SK-N-SH treated with all-trans-retinoic acid at 6 μM for 48 hours (cell line): ENCODE data around the gene KCMF1.

ENCODE experiments used
- ATAC-seq: fragments of 200-7000 bp; cut with Tn5 transposase; 3 replicates; pipeline ENCODE4 v1.9.1; 2020; ENCODE audit warnings: mild to moderate bottlenecking, moderate library complexity
- ARNTL ChIP-seq: fragments of 450-650 bp; formaldehyde crosslinking; IDR thresholded peaks from 2 replicates; pipeline ENCODE4 v1.5.0; 2020; ENCODE audit warnings: low read depth, mild to moderate bottlenecking, moderate library complexity, borderline replicate concordance
- BACH2 ChIP-seq: fragments of 250-450 bp; sonication (Bioruptor Pico); IDR thresholded peaks from 2 replicates; pipeline ENCODE4 v1.9.0; 2021; ENCODE audit warnings: mild to moderate bottlenecking, borderline replicate concordance
- CREB5 ChIP-seq: fragments of 250-450 bp; sonication (Bioruptor Pico); IDR thresholded peaks from 2 replicates; pipeline ENCODE4 v1.5.1; 2020; ENCODE audit warnings: low read depth, mild to moderate bottlenecking, moderate library complexity
- CSDC2 ChIP-seq: fragments of 250-450 bp; sonication (Bioruptor Pico); IDR thresholded peaks from 2 replicates; pipeline ENCODE4 v1.5.0; 2020; ENCODE audit warnings: mild to moderate bottlenecking, moderate library complexity
- CSRNP3 ChIP-seq: fragments of 250-450 bp; sonication (Bioruptor Pico); IDR thresholded peaks from 2 replicates; pipeline ENCODE4 v1.5.1; 2021; ENCODE audit warnings: mild to moderate bottlenecking, moderate library complexity
- ESRRG ChIP-seq: fragments of 250-450 bp; sonication (Bioruptor Pico); IDR thresholded peaks from 2 replicates; pipeline ENCODE4 v1.6.1; 2021; ENCODE audit warnings: mild to moderate bottlenecking
- GLIS3 ChIP-seq: fragments of 250-450 bp; sonication (Bioruptor Pico); IDR thresholded peaks from 2 replicates; pipeline ENCODE4 v1.5.0; 2020; ENCODE audit warnings: mild to moderate bottlenecking, moderate library complexity
- ISL1 ChIP-seq: fragments of 250-450 bp; sonication (Bioruptor Pico); IDR thresholded peaks from 2 replicates; pipeline ENCODE4 v2.1.2; 2022; ENCODE audit warnings: mild to moderate bottlenecking, moderate library complexity
- OSR1 ChIP-seq: fragments of 250-450 bp; sonication (Bioruptor Pico); IDR thresholded peaks from 2 replicates; pipeline ENCODE4 v1.8.0; 2022; ENCODE audit warnings: moderate library complexity, mild to moderate bottlenecking, inconsistent platforms
- PATZ1 ChIP-seq: fragments of 250-450 bp; sonication (Bioruptor Pico); IDR thresholded peaks from 2 replicates; pipeline ENCODE4 v1.8.0; 2020; ENCODE audit warnings: mild to moderate bottlenecking, moderate library complexity, borderline replicate concordance
- POU6F1 ChIP-seq: fragments of 250-450 bp; sonication (Bioruptor Pico); IDR thresholded peaks from 2 replicates; pipeline ENCODE4 v1.8.0; 2021; ENCODE audit warnings: low read depth, mild to moderate bottlenecking, moderate library complexity, borderline replicate concordance
- PPARA ChIP-seq: fragments of 250-450 bp; sonication (Bioruptor Pico); IDR thresholded peaks from 2 replicates; pipeline ENCODE4 v1.5.0; 2020; ENCODE audit warnings: mild to moderate bottlenecking, borderline replicate concordance
- RARB ChIP-seq: fragments of 250-450 bp; sonication (Bioruptor Pico); IDR thresholded peaks from 2 replicates; pipeline ENCODE4 v1.8.0; 2021; ENCODE audit warnings: mild to moderate bottlenecking, moderate library complexity
- SNAI2 ChIP-seq: fragments of 250-450 bp; sonication (Bioruptor Pico); IDR thresholded peaks from 2 replicates; pipeline ENCODE4 v1.5.0; 2020; ENCODE audit warnings: mild to moderate bottlenecking, moderate library complexity
- TCF4 ChIP-seq: fragments of 250-450 bp; sonication (Bioruptor Pico); IDR thresholded peaks from 2 replicates; pipeline ENCODE4 v1.8.0; 2021; ENCODE audit warnings: mild to moderate bottlenecking, moderate library complexity, borderline replicate concordance
- TOX ChIP-seq: fragments of 250-450 bp; sonication (Bioruptor Pico); IDR thresholded peaks from 2 replicates; pipeline ENCODE4 v1.8.0; 2021; ENCODE audit warnings: mild to moderate bottlenecking, moderate library complexity, borderline replicate concordance
- TSHZ2 ChIP-seq: fragments of 250-450 bp; sonication (Bioruptor Pico); IDR thresholded peaks from 2 replicates; pipeline ENCODE4 v1.5.0; 2020; ENCODE audit warnings: mild to moderate bottlenecking, moderate library complexity
- ZC3H10 ChIP-seq: fragments of 250-450 bp; sonication (Bioruptor Pico); IDR thresholded peaks from 2 replicates; pipeline ENCODE4 v1.5.1; 2021; ENCODE audit warnings: mild to moderate bottlenecking, moderate library complexity
- ZFP3 ChIP-seq: fragments of 250-450 bp; sonication (Bioruptor Pico); IDR thresholded peaks from 2 replicates; pipeline ENCODE4 v1.5.0; 2020; ENCODE audit warnings: mild to moderate bottlenecking, moderate library complexity
- ZFP30 ChIP-seq: fragments of 450-650 bp; formaldehyde crosslinking; IDR thresholded peaks from 2 replicates; pipeline ENCODE4 v1.5.0; 2022; ENCODE audit warnings: mild to moderate bottlenecking, moderate library complexity
- ZNF70 ChIP-seq: fragments of 450-650 bp; formaldehyde crosslinking; IDR thresholded peaks from 2 replicates; pipeline ENCODE4 v1.5.0; 2020; ENCODE audit warnings: mild to moderate bottlenecking, moderate library complexity
- ZNF8 ChIP-seq: fragments of 450-650 bp; formaldehyde crosslinking; IDR thresholded peaks from 2 replicates; pipeline ENCODE4 v1.5.0; 2020; ENCODE audit warnings: mild to moderate bottlenecking, moderate library complexity

Gene KCMF1

GRCh38 chr2:85083092-85083491, 112.1 kb downstream of the KCMF1 start (continued):
- TF ChIP-seq PPARA (CRISPR knock-in tag) = no peak

GRCh38 chr2:85085563-85085962, 114.6 kb downstream of the KCMF1 start:
- no peak for ATAC-seq
- TF ChIP-seq ARNTL (CRISPR knock-in tag) (no peak), GLIS3 (CRISPR knock-in tag) (no peak), SNAI2 (CRISPR knock-in tag) (no peak), CSRNP3 (CRISPR knock-in tag) (no peak), TOX (CRISPR knock-in tag) (no peak), ZFP3 (CRISPR knock-in tag) (no peak), TCF4 (CRISPR knock-in tag) (no peak), RARB (CRISPR knock-in tag) (no peak), PPARA (CRISPR knock-in tag) (no peak), OSR1 (CRISPR knock-in tag) (no peak), CREB5 (CRISPR knock-in tag) (no peak), ZNF70 (CRISPR knock-in tag) (no peak), ISL1 (CRISPR knock-in tag) (no peak), CSDC2 (CRISPR knock-in tag) (no peak)

- TF ChIP-seq ISL1 (CRISPR knock-in tag) = no peak
- ATAC-seq = no peak
Measured at GRCh38 chr2:85087541-85087940, 116.6 kb downstream of the KCMF1 start.

GRCh38 chr2:85088921-85089320, 118.0 kb downstream of the KCMF1 start:
- TF ChIP-seq ARNTL (CRISPR knock-in tag) (no peak), ZNF70 (CRISPR knock-in tag) (no peak), POU6F1 (no peak), ESRRG (CRISPR knock-in tag) (no peak), CSRNP3 (CRISPR knock-in tag) (no peak), ZNF8 (CRISPR knock-in tag) (no peak), TSHZ2 (CRISPR knock-in tag) (no peak), SNAI2 (CRISPR knock-in tag) (no peak), CREB5 (CRISPR knock-in tag) (no peak), ZC3H10 (CRISPR knock-in tag) (no peak), ZFP30 (CRISPR knock-in tag) (no peak), PATZ1 (CRISPR knock-in tag) (no peak), GLIS3 (CRISPR knock-in tag) (no peak), CSDC2 (CRISPR knock-in tag) (no peak), PPARA (CRISPR knock-in tag) (no peak), ZFP3 (CRISPR knock-in tag) (no peak), BACH2 (CRISPR knock-in tag) (no peak), TCF4 (CRISPR knock-in tag) (no peak), ISL1 (CRISPR knock-in tag) (no peak), RARB (CRISPR knock-in tag) (no peak)
- TF ChIP-seq, all 23 proteins: peak for 0
- no peak for ATAC-seq
